Measurements from ENCODE around the gene EIF2B2. TPM values are rescaled to one million over a fixed set of nuclear protein-coding genes. Genes with fewer than 3 reads are reported as not detected.

EIF2B2 gene
- total and polyA plus RNA-seq, 2 of the 13 experiments (the other 11 are each of a cell fraction or from before 2014, with no cell fraction given), result 54.4 to 78.6 TPM

DNA sequence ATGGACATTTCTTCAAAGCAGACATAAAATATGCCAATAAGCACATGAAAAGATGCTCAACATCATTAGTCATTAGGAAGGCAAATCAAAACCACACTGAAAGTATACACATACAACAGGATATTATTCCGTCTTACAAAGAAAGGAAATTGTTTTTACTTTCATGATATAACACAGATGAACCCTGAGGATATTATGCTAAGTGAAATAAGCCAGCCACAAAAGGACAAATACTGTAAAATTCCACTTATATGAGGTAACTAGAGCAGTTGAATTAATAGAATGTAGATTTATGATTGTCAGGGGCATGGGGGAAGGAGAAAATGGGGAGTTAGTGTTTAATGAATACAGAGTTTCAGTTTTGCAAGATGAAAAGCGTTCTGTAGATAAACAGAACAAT, 56.9 kb downstream of the EIF2B2 start (continued):
- TF ChIP-seq HMGXB3 (CRISPR knock-in tag; IDR thresholded peaks at IDR 0.05; ENCODE audit: borderline replicate concordance) (no peak), HDAC1 (CRISPR knock-in tag; IDR thresholded peaks at IDR 0.05) (no peak)

DNA sequence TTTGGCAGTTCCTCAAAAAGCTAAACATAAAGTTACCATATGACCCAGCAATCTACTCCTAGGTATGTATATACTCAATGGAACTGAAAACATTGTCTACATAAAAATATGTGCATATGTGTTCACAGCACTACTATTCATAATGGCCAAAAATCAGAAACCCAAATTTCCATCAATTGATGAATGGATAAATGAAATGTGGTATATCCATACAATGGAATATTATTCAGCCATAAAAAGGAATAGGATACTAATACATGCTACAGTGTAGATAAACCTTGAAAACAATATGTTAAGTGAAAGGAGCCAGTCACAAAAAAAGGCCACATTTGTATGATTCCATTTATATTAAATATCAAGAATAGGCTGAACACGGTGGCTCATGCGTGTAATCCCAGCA, 57.7 kb downstream of the EIF2B2 start:
- BruUV-seq (replicated peaks), result no TSS peak
- intact Hi-C loops (cut with micrococcal nuclease; ENCODE audit: unreplicated experiment), result loop anchor here (10.0 kb wide), 1 partner anchor 56 kb away; the partner anchor contains the start of gene EIF2B2
- H3K9me3 ChIP-seq (ENCODE audit: low read length), result no peaks in the 10 kb centered on the region
- peaks cover 13% of the 10 kb centered on the region for H3K4me1 ChIP-seq (ENCODE audit: insufficient read depth, low read length)
- H4K20me1 ChIP-seq (ENCODE audit: insufficient read depth, low read length), result no peaks in the 10 kb centered on the region
- peaks cover 14% of the 10 kb centered on the region for H3K79me2 ChIP-seq (ENCODE audit: insufficient read depth, low read length)
- H3K27ac ChIP-seq (ENCODE audit: extremely low read length, insufficient read depth, low read length), result no peak overlapping the region
- DNase-seq (ENCODE audit: low spot score) (no peak), ATAC-seq (no peak), FAIRE-seq (no peak)
- H3K4me3 ChIP-seq (replicated peaks in 1 of 3; ENCODE audit: insufficient read depth in 1 of 3, low read depth in 2 of 3, low read length in 3 of 3), result no peak overlapping the region
- peaks cover 0 to 3% of the 10 kb centered on the region in 2 experiments; a peak in 1 of 5 replicates for H3K36me3 ChIP-seq (replicated peaks in 1 of 2; ENCODE audit: control insufficient read depth in 1 of 2, insufficient read depth in 2 of 2, low read length in 2 of 2)
- no peaks in the 10 kb centered on the region; a peak in 1 of 5 replicates for H3K27me3 ChIP-seq (ENCODE audit: control insufficient read depth in 1 of 2, insufficient read depth in 2 of 2, low read length in 2 of 2)
- ChIA-PET CTCF (ENCODE audit: low intra/inter-chr PET ratio, low total read pairs) (no interaction called here), POLR2A (no interaction called here)
- in situ Hi-C loops (cut with HindIII; ENCODE audit: extremely low pct_ligation_motif_present, low pct_unique_long_range_greater_than_20kb), result no loop called here
- H2AFZ ChIP-seq (ENCODE audit: low read length), result no peak overlapping the region
- WGBS (ENCODE audit: low lambda C conversion rate), result 47% methylated on average over 2 of the region's 2 CpGs
- H3K4me2 ChIP-seq (ENCODE audit: low read depth, low read length), result no peak overlapping the region
- H3K9ac ChIP-seq (ENCODE audit: insufficient read depth, low read depth, low read length), result no peak overlapping the region
- TF ChIP-seq ZSCAN29 (CRISPR knock-in tag; conservative IDR thresholded peaks at IDR 0.05), result no peak
- no peak for TF ChIP-seq JUND (CRISPR knock-in tag; IDR thresholded peaks at IDR 0.05)
- TF ChIP-seq ZBTB10 (CRISPR knock-in tag; IDR thresholded peaks at IDR 0.05; ENCODE audit: borderline replicate concordance), result no peak
- TF ChIP-seq SIX1 (CRISPR knock-in tag; IDR thresholded peaks at IDR 0.05; ENCODE audit: borderline replicate concordance), result no peak
- TF ChIP-seq ZNF747 (CRISPR knock-in tag; IDR thresholded peaks at IDR 0.05; ENCODE audit: borderline replicate concordance), result no peak
- no peak for TF ChIP-seq FOXP4 (CRISPR knock-in tag; IDR thresholded peaks at IDR 0.05)
- TF ChIP-seq, protein P1, sequence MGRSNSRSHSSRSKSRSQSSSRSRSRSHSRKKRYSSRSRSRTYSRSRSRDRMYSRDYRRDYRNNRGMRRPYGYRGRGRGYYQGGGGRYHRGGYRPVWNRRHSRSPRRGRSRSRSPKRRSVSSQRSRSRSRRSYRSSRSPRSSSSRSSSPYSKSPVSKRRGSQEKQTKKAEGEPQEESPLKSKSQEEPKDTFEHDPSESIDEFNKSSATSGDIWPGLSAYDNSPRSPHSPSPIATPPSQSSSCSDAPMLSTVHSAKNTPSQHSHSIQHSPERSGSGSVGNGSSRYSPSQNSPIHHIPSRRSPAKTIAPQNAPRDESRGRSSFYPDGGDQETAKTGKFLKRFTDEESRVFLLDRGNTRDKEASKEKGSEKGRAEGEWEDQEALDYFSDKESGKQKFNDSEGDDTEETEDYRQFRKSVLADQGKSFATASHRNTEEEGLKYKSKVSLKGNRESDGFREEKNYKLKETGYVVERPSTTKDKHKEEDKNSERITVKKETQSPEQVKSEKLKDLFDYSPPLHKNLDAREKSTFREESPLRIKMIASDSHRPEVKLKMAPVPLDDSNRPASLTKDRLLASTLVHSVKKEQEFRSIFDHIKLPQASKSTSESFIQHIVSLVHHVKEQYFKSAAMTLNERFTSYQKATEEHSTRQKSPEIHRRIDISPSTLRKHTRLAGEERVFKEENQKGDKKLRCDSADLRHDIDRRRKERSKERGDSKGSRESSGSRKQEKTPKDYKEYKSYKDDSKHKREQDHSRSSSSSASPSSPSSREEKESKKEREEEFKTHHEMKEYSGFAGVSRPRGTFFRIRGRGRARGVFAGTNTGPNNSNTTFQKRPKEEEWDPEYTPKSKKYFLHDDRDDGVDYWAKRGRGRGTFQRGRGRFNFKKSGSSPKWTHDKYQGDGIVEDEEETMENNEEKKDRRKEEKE (IDR thresholded peaks at IDR 0.05), result no peak
- no peak for TF ChIP-seq NFYC (CRISPR knock-in tag; IDR thresholded peaks at IDR 0.05)
- TF ChIP-seq ZNF775 (CRISPR knock-in tag; IDR thresholded peaks at IDR 0.05; ENCODE audit: borderline replicate concordance), result no peak

Measured in HepG2 (cell line).